Measurements from ENCODE around the gene MYO1D. TPM values are rescaled to one million over a fixed set of nuclear protein-coding genes. Genes with fewer than 3 reads are reported as not detected.

MYO1D gene
- total RNA-seq, 1 donor from 2014 or later: 24.9 TPM

DNA sequence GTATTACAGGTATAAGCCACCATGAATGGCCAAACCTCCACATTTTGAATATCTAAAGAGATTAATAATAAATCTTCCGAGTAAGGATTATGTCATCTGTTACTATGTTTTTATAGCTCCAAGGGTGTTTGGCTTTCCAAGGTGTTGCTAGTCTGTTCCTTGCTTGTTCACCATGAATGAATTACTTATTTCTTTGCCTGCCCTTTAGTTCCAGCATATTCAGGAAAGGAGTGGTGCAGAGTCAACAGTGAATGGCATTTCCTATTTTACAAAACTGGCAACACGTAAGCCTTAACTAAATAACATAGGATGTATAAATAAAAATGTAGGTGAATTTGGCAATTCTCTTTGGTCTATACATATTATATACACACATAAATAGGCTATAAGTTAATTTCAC, 70.3 kb downstream of the MYO1D start:
- Mint-ChIP-seq H3K4me3 (no peak overlapping the region), H3K4me1 (ENCODE audit: unreplicated experiment) (no peaks in the 10 kb centered on the region), H3K27me3 (no peaks in the 10 kb centered on the region), H3K27ac (no peak overlapping the region), H3K9me3 (no peaks in the 10 kb centered on the region), H3K36me3 (no peaks in the 10 kb centered on the region)
- DNase-seq (ENCODE audit: extremely low spot score, unreplicated experiment): no peak
- TF ChIP-seq, protein P1, sequence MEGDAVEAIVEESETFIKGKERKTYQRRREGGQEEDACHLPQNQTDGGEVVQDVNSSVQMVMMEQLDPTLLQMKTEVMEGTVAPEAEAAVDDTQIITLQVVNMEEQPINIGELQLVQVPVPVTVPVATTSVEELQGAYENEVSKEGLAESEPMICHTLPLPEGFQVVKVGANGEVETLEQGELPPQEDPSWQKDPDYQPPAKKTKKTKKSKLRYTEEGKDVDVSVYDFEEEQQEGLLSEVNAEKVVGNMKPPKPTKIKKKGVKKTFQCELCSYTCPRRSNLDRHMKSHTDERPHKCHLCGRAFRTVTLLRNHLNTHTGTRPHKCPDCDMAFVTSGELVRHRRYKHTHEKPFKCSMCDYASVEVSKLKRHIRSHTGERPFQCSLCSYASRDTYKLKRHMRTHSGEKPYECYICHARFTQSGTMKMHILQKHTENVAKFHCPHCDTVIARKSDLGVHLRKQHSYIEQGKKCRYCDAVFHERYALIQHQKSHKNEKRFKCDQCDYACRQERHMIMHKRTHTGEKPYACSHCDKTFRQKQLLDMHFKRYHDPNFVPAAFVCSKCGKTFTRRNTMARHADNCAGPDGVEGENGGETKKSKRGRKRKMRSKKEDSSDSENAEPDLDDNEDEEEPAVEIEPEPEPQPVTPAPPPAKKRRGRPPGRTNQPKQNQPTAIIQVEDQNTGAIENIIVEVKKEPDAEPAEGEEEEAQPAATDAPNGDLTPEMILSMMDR (conservative IDR thresholded peaks at IDR 0.05): no peak

DNA sequence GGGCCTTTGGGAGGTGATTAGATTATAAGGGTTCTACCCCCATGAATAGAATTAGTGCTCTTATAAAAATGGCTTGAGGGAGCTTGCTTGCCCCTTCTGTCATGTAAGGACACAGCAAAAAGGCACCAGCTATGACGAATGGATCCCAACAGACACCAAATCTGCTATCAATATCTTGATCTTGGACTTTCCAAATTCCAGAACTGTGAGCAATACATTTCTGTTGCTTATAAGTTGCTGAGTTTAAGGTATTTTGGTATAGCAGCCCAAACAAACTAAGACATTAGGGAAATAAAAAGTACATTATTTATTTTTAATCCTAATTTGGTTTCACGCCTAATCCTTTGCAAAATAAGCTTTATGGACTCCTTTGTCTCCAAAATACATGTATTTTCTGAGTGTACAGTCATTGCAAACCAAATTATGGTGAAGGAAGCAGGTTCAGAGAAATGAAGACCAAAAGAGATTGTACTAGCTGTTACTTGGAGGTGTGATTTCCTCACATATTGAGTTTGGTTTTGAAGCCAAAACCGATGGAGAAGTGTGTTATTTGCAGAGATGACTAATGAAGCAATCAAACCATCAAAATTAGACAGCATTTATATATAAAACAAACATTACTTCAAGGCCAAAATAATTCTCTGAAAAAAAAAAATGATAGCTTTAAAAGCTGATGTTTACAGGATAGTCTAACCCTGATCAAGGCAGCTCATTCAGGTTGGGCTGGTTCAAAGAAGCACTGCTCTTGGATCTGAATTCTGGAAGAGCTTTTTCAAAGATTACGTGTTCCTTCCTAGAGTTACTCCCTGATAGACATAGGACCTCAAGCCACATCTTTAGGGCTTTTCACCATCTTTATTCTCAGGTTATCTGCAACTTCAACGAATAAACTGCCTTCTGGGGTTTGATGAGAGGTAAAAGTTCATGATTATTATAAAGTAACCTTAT, 71.6 kb downstream of the MYO1D start:
- TF ChIP-seq, protein P1 (conservative IDR thresholded peaks at IDR 0.05): no peak
- DNase-seq (ENCODE audit: extremely low spot score, unreplicated experiment): no peak
- Mint-ChIP-seq H3K36me3 (no peaks in the 10 kb centered on the region), H3K27ac (no peak overlapping the region), H3K27me3 (no peaks in the 10 kb centered on the region), H3K4me1 (ENCODE audit: unreplicated experiment) (no peaks in the 10 kb centered on the region), H3K4me3 (no peak overlapping the region), H3K9me3 (no peaks in the 10 kb centered on the region)

DNA sequence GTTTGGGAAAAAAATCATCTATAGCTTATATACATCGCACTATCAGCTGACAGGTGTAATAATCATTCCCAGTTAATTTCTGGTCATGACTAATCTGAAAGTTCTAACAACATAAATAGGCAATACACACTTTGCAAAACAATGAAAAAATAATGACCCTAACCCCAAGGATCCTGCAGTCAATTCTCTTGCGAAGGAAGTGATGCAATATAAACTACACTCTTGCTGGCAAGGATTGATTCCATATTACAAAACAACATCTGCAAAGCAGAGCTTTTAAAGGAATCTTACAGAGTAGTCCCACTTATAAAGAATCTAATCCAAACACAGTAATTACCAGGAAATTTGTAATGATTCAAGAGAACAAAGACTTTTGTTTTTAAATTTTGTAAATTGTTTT, 73.4 kb downstream of the MYO1D start:
- no peak for DNase-seq (ENCODE audit: extremely low spot score, unreplicated experiment)
- H3K4me1 Mint-ChIP-seq (ENCODE audit: unreplicated experiment): no peaks in the 10 kb centered on the region
- TF ChIP-seq, protein P1 (conservative IDR thresholded peaks at IDR 0.05): no peak
- H3K9me3 Mint-ChIP-seq: no peaks in the 10 kb centered on the region
- H3K4me3 Mint-ChIP-seq: no peak overlapping the region
- H3K27ac Mint-ChIP-seq: no peak overlapping the region
- no peaks in the 10 kb centered on the region for H3K36me3 Mint-ChIP-seq
- no peaks in the 10 kb centered on the region for H3K27me3 Mint-ChIP-seq

DNA sequence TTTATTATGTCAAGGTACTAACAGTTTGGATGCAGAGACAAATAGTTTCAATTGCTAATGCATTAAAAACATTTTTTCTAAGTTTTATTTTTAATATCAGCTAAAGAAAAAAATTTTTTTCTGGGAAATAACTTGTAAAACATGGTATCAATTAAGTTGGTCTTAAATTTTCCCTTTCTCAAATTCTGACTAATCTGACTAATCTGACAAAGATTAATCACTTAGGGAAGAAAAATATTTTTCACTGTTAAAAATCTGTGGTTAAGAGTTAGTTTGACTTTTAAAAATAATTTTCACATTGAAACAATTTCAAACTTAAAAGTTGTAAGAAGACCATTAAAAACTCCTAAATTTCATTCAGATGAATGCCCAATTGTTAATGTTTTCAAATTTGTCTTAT, 74.6 kb downstream of the MYO1D start:
- TF ChIP-seq, protein P1 (conservative IDR thresholded peaks at IDR 0.05): no peak
- no peak for DNase-seq (ENCODE audit: extremely low spot score, unreplicated experiment)
- Mint-ChIP-seq H3K36me3 (no peaks in the 10 kb centered on the region), H3K27ac (no peak overlapping the region), H3K9me3 (no peaks in the 10 kb centered on the region), H3K4me1 (ENCODE audit: unreplicated experiment) (no peaks in the 10 kb centered on the region), H3K4me3 (no peak overlapping the region), H3K27me3 (no peaks in the 10 kb centered on the region)

DNA sequence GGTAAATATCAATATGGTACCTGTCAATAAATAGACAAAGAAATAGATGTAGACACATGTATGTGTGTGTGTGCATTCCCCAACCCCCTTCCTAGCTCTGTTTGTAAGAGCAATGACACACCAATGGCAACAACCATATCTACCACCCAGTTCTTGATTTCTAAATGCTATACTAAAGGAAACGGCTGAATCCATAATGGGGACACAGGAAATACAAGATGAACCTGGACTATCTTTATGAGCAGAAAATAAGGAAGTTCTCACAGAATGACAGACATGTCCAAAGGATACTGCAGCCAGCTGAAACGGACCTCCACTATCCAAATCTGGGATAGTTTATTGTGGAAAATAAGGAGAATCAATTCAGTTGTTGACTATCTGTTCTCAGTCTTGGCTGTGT, 75.3 kb downstream of the MYO1D start:
- no peaks in the 10 kb centered on the region for H3K9me3 Mint-ChIP-seq
- no peaks in the 10 kb centered on the region for H3K36me3 Mint-ChIP-seq
- H3K4me1 Mint-ChIP-seq (ENCODE audit: unreplicated experiment): no peaks in the 10 kb centered on the region
- no peaks in the 10 kb centered on the region for H3K27me3 Mint-ChIP-seq
- TF ChIP-seq, protein P1 (conservative IDR thresholded peaks at IDR 0.05): no peak
- H3K4me3 Mint-ChIP-seq: no peak overlapping the region
- DNase-seq (ENCODE audit: extremely low spot score, unreplicated experiment): no peak
- no peak overlapping the region for H3K27ac Mint-ChIP-seq
